ENCODE results near the gene FOXJ1.

Gene FOXJ1

GRCh38 chr17:76088041-76088867 lies 52.8 kb downstream of the FOXJ1 start:
- DNase-seq (ENCODE audit: extremely low read depth, insufficient read length) = no peak
- no peak for TF ChIP-seq CTCF (IDR thresholded peaks at IDR 0.05; ENCODE audit: insufficient read depth, low read length, poor library complexity, severe bottlenecking)
- peaks cover 47% of the 10 kb centered on the region for H3K36me3 ChIP-seq (ENCODE audit: control insufficient read depth, insufficient read depth, low read length)
- no peak overlapping the region for H3K4me3 ChIP-seq (replicated peaks; ENCODE audit: low read depth, low read length)
- no peaks in the 10 kb centered on the region for H3K27me3 ChIP-seq (replicated peaks; ENCODE audit: control insufficient read depth, insufficient read depth, low read length)

- no peak for DNase-seq (ENCODE audit: extremely low read depth, insufficient read length)
- Histone ChIP-seq H3K4me3 (replicated peaks; ENCODE audit: low read depth, low read length) (no peak overlapping the region), H3K36me3 (ENCODE audit: control insufficient read depth, insufficient read depth, low read length) (peaks cover 45% of the 10 kb centered on the region), H3K27me3 (replicated peaks; ENCODE audit: control insufficient read depth, insufficient read depth, low read length) (no peaks in the 10 kb centered on the region)
- TF ChIP-seq CTCF (IDR thresholded peaks at IDR 0.05; ENCODE audit: insufficient read depth, low read length, poor library complexity, severe bottlenecking) = no peak
Measured at GRCh38 chr17:76087531-76087930, 53.5 kb downstream of the FOXJ1 start.

- no peak for DNase-seq (ENCODE audit: extremely low read depth, insufficient read length)
- Histone ChIP-seq H3K27me3 (replicated peaks; ENCODE audit: control insufficient read depth, insufficient read depth, low read length) (no peaks in the 10 kb centered on the region), H3K4me3 (replicated peaks; ENCODE audit: low read depth, low read length) (no peak overlapping the region), H3K36me3 (ENCODE audit: control insufficient read depth, insufficient read depth, low read length) (peaks cover 43% of the 10 kb centered on the region)
- TF ChIP-seq CTCF (IDR thresholded peaks at IDR 0.05; ENCODE audit: insufficient read depth, low read length, poor library complexity, severe bottlenecking) = no peak
Measured at GRCh38 chr17:76086384-76086783, 54.7 kb downstream of the FOXJ1 start.
